Loucy (cell line): ENCODE results near the gene TIMP2.

Source experiments
- CTCF ChIP-seq: fragments of 200-600 bp; sonication (generic); conservative IDR thresholded peaks from 2 replicates; pipeline ENCODE4 v1.5.1; 2014; ENCODE audit warnings: mild to moderate bottlenecking, antibody characterized with exemption, low read length
- EZH2phosphoT487 ChIP-seq: fragments of 200-600 bp; IDR thresholded peaks from 2 replicates; pipeline ENCODE4 v1.6.1; 2018; ENCODE audit warnings: antibody characterized with exemption, mild to moderate bottlenecking, moderate library complexity, borderline replicate concordance

DNA sequence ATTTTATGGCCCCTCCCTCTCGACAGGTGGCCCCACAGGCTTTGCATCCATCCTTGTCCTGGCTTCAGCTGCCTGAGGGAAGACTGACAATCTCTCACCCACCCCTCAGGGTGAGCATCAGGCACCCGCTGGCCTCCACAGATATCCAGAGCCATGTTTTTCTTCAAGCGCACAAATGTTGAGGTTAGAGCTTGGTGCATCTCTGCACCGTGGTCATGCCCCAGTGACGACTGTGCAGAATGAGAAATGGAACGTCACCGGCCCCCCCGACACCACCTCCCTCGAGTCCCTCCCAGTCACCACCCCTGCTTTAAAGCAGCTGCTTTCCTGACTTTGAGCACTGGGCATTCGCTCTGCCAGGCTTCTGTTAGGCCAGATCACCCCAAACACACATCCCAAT lies 19.8 kb upstream of the TIMP2 start:
- TF ChIP-seq CTCF: no peak
- TF ChIP-seq EZH2phosphoT487: no peak
